GM10266 (cell line): ENCODE data around the gene CDC123.

ENCODE experiments used
- DNase-seq: peaks from one replicate; pipeline ENCODE4 v3.0.0; 2012; ENCODE audit errors: extremely low spot score
- CTCF ChIP-seq: IDR thresholded peaks from 2 replicates; pipeline ENCODE4 v1.5.1; 2012; ENCODE audit warnings: mild to moderate bottlenecking, low read depth; ENCODE audit not compliant: control insufficient read depth, insufficient read depth; ENCODE audit errors: missing control alignments

The CDC123 gene

GRCh38 chr10:12191715-12192114, 4.3 kb upstream of the CDC123 start:
- DNase-seq = no peak
- no peak for TF ChIP-seq CTCF

- TF ChIP-seq CTCF = no peak
- no peak for DNase-seq
Measured at GRCh38 chr10:12193193-12193592, 2.8 kb upstream of the CDC123 start.

- no peak for DNase-seq
- no peak for TF ChIP-seq CTCF
Measured at GRCh38 chr10:12194752-12195271, 1.2 kb upstream of the CDC123 start.

GRCh38 chr10:12195281-12195602, 746 bp upstream of the CDC123 start:
- no peak for DNase-seq
- no peak for TF ChIP-seq CTCF

GRCh38 chr10:12196531-12197211, 683 bp downstream of the CDC123 start:
- no peak for TF ChIP-seq CTCF
- DNase-seq = no peak

- TF ChIP-seq CTCF = no peak
- no peak for DNase-seq
Measured at GRCh38 chr10:12198156-12198555, 2.2 kb downstream of the CDC123 start.

GRCh38 chr10:12200850-12201249, 4.9 kb downstream of the CDC123 start:
- DNase-seq = no peak
- no peak for TF ChIP-seq CTCF
